ENCODE measurements around the gene CD109. TPM values are rescaled to one million over a fixed set of nuclear protein-coding genes. Genes with fewer than 3 reads are reported as not detected.
A peak's percentile ranks its signal among the peaks of the same experiment; 100 is the strongest.
"Not testable (repeated sequence)": the region's sequence is repeated elsewhere in the genome, so short reads cannot be mapped to it uniquely, and the experiment has no call there.

Gene CD109
- total RNA-seq, 4 donors from 2014 or later = 7.8 to 19.0 (median 12.7) TPM

GRCh38 chr6:73803562-73804241 is 107.7 kb downstream of the CD109 start:
- WGBS, 2 donors = 43 to 55% methylated on average over 5 of the region's 5 CpGs
- no peaks in the 10 kb centered on the region for H3K9me3 ChIP-seq
- no peak for DNase-seq (ENCODE audit: low spot score in 2 of 2)
- no peak overlapping the region for H3K27ac ChIP-seq
- H3K27me3 ChIP-seq = no peaks in the 10 kb centered on the region
- H3K4me1 ChIP-seq = no peaks in the 10 kb centered on the region
- TF ChIP-seq EP300 (IDR thresholded peaks at IDR 0.05) = no peak
- TF ChIP-seq POLR2A (IDR thresholded peaks at IDR 0.05) = no peak
- TF ChIP-seq CTCF (IDR thresholded peaks at IDR 0.05) = peak in 1 of 5 experiments; percentile 14
- peaks cover 0 to 6% (median 0%) of the 10 kb centered on the region in 3 donors for H3K36me3 ChIP-seq
- no peak overlapping the region for H3K4me3 ChIP-seq

- 87 to 91% methylated on average over 7 of the region's 7 CpGs for WGBS, 2 donors
- H3K27me3 ChIP-seq; H3K27ac ChIP-seq; H3K4me1 ChIP-seq; H3K4me3 ChIP-seq; H3K36me3 ChIP-seq; DNase-seq (ENCODE audit: low spot score in 2 of 2); H3K9me3 ChIP-seq: not testable (repeated sequence)
Measured at GRCh38 chr6:73805221-73805620, 109.2 kb downstream of the CD109 start.

- H3K36me3 ChIP-seq; H3K4me1 ChIP-seq; H3K27me3 ChIP-seq; DNase-seq (ENCODE audit: low spot score in 2 of 2); H3K4me3 ChIP-seq; H3K27ac ChIP-seq; H3K9me3 ChIP-seq: not testable (repeated sequence)
- WGBS, 2 donors = 89 to 95% methylated on average over 4 of the region's 4 CpGs
Measured at GRCh38 chr6:73805982-73806381, 110.0 kb downstream of the CD109 start.

GRCh38 chr6:73811706-73812105 is 115.7 kb downstream of the CD109 start:
- Histone ChIP-seq H3K4me1 (no peaks in the 10 kb centered on the region), H3K27ac (no peak overlapping the region), H3K4me3 (no peak overlapping the region), H3K9me3 (no peaks in the 10 kb centered on the region), H3K36me3 (no peaks in the 10 kb centered on the region), H3K27me3 (no peaks in the 10 kb centered on the region)
- no peak for DNase-seq (ENCODE audit: low spot score in 2 of 2)
- TF ChIP-seq EP300 (IDR thresholded peaks at IDR 0.05) = no peak
- no peak for TF ChIP-seq POLR2A (IDR thresholded peaks at IDR 0.05)
- no peak for TF ChIP-seq CTCF (IDR thresholded peaks at IDR 0.05)

- no peak overlapping the region for H3K27ac ChIP-seq
- H3K9me3 ChIP-seq = no peaks in the 10 kb centered on the region
- peaks cover 0 to 3% (median 0%) of the 10 kb centered on the region in 3 donors for H3K36me3 ChIP-seq
- 45 to 57% methylated on average over 1 of the region's 1 CpG for WGBS, 2 donors
- H3K4me1 ChIP-seq = no peaks in the 10 kb centered on the region
- H3K27me3 ChIP-seq = no peaks in the 10 kb centered on the region
- TF ChIP-seq POLR2A (IDR thresholded peaks at IDR 0.05) (no peak), EP300 (IDR thresholded peaks at IDR 0.05) (no peak), CTCF (IDR thresholded peaks at IDR 0.05) (no peak)
- H3K4me3 ChIP-seq = no peak overlapping the region
- DNase-seq (ENCODE audit: low spot score in 2 of 2) = no peak
Measured at GRCh38 chr6:73817253-73817652, 121.2 kb downstream of the CD109 start.

GRCh38 chr6:73823046-73823735 is 127.2 kb downstream of the CD109 start:
- Histone ChIP-seq H3K27me3 (no peaks in the 10 kb centered on the region), H3K36me3 (peaks cover 0 to 3% (median 0%) of the 10 kb centered on the region in 3 donors), H3K27ac (no peak overlapping the region), H3K4me3 (no peak overlapping the region), H3K4me1 (no peaks in the 10 kb centered on the region), H3K9me3 (no peaks in the 10 kb centered on the region)
- WGBS, 2 donors = 61 to 64% methylated on average over 6 of the region's 6 CpGs
- DNase-seq (ENCODE audit: low spot score in 2 of 2) = no peak
- TF ChIP-seq EP300 (IDR thresholded peaks at IDR 0.05) = no peak
- TF ChIP-seq CTCF (IDR thresholded peaks at IDR 0.05) = no peak
- TF ChIP-seq POLR2A (IDR thresholded peaks at IDR 0.05) = no peak
